OCI-LY3 (cell line): Measurements from ENCODE around the gene CD300LG.

Experiments
- H2AFZ ChIP-seq: fragments of 200-600, 300-600 bp; shearing (Covaris generic); 2 replicates; pipeline ENCODE4 v1.6.0; 2014; ENCODE audit warnings: antibody characterized with exemption, low read depth, low read length
- H3K27ac ChIP-seq: fragments of 200-600, 300-600 bp; sonication (generic); 2 replicates; pipeline ENCODE4 v1.5.1; 2014; ENCODE audit warnings: mild to moderate bottlenecking, low read length, moderate library complexity, mixed read lengths
- H3K27me3 ChIP-seq: fragments of 200-600, 300-600 bp; sonication (generic); 2 replicates; pipeline ENCODE4 v1.6.1; 2014; ENCODE audit warnings: low read depth, low read length, mixed read lengths
- H3K36me3 ChIP-seq: fragments of 200-600, 300-600 bp; sonication (generic); replicated peaks from 2 replicates; pipeline ENCODE3; 2014; ENCODE audit warnings: low read depth, low read length, mixed read lengths
- H3K4me1 ChIP-seq: fragments of 300-600, 200-600 bp; sonication (generic); 2 replicates; pipeline ENCODE4 v1.6.1; 2014; ENCODE audit warnings: low read length, mixed read lengths
- H3K4me2 ChIP-seq: fragments of 200-600, 300-600 bp; sonication (generic); 2 replicates; pipeline ENCODE4 v1.6.1; 2014; ENCODE audit warnings: low read length, mixed read lengths
- H3K4me3 ChIP-seq: fragments of 300-600, 200-600 bp; sonication (generic); 2 replicates; pipeline ENCODE4 v1.5.1; 2014; ENCODE audit warnings: antibody characterized with exemption, mild to moderate bottlenecking, low read length, moderate library complexity
- H3K79me2 ChIP-seq: fragments of 300-600, 200-600 bp; shearing (Covaris generic); 2 replicates; pipeline ENCODE4 v1.6.1; 2014; ENCODE audit warnings: mild to moderate bottlenecking, low read length, mixed read lengths
- H3K9ac ChIP-seq: fragments of 300-600, 200-600 bp; shearing (Covaris generic); 2 replicates; pipeline ENCODE4 v1.6.0; 2014; ENCODE audit warnings: mild to moderate bottlenecking, low read length, moderate library complexity
- H3K9me3 ChIP-seq: fragments of 200-600, 300-600 bp; shearing (Covaris generic); 2 replicates; pipeline ENCODE4 v1.6.1; 2014; ENCODE audit warnings: low read length, mixed read lengths; ENCODE audit not compliant: insufficient read depth
- H4K20me1 ChIP-seq: fragments of 200-600, 300-600 bp; sonication (generic); 2 replicates; pipeline ENCODE4 v1.6.1; 2016; ENCODE audit warnings: low read length, mixed read lengths; ENCODE audit not compliant: insufficient read depth
- CTCF ChIP-seq: fragments of 200-600, 300-600 bp; sonication (generic); IDR thresholded peaks from 2 replicates; pipeline ENCODE4 v1.5.1; 2014; ENCODE audit warnings: antibody characterized with exemption, low read length, low read depth
- EZH2phosphoT487 ChIP-seq: fragments of 200-600 bp; shearing (Covaris generic); IDR thresholded peaks from 2 replicates; pipeline ENCODE4 v1.6.1; 2018; ENCODE audit warnings: antibody characterized with exemption, mixed run types, low read depth

The CD300LG gene

GRCh38 chr17:43810226-43810715 is 36.7 kb upstream of the CD300LG start:
- H3K27me3 ChIP-seq = no peaks in the 10 kb centered on the region
- H3K4me1 ChIP-seq = no peaks in the 10 kb centered on the region
- no peak overlapping the region for H3K4me3 ChIP-seq
- H3K36me3 ChIP-seq = no peaks in the 10 kb centered on the region
- no peaks in the 10 kb centered on the region for H4K20me1 ChIP-seq
- no peaks in the 10 kb centered on the region for H3K9me3 ChIP-seq
- TF ChIP-seq CTCF (no peak), EZH2phosphoT487 (no peak)
- no peaks in the 10 kb centered on the region for H3K79me2 ChIP-seq
- no peak overlapping the region for H3K4me2 ChIP-seq
- no peak overlapping the region for H3K27ac ChIP-seq
- no peak overlapping the region for H3K9ac ChIP-seq
- no peak overlapping the region for H2AFZ ChIP-seq

GRCh38 chr17:43810823-43811222 is 36.2 kb upstream of the CD300LG start:
- H4K20me1 ChIP-seq = no peaks in the 10 kb centered on the region
- TF ChIP-seq CTCF (no peak), EZH2phosphoT487 (no peak)
- no peaks in the 10 kb centered on the region for H3K79me2 ChIP-seq
- no peak overlapping the region for H3K4me3 ChIP-seq
- H3K27me3 ChIP-seq = no peaks in the 10 kb centered on the region
- no peak overlapping the region for H3K27ac ChIP-seq
- no peaks in the 10 kb centered on the region for H3K9me3 ChIP-seq
- no peak overlapping the region for H2AFZ ChIP-seq
- no peaks in the 10 kb centered on the region for H3K4me1 ChIP-seq
- H3K36me3 ChIP-seq = no peaks in the 10 kb centered on the region
- H3K9ac ChIP-seq = no peak overlapping the region
- no peak overlapping the region for H3K4me2 ChIP-seq

- Histone ChIP-seq H3K27ac (no peak overlapping the region), H2AFZ (no peak overlapping the region), H4K20me1 (no peaks in the 10 kb centered on the region), H3K4me2 (no peak overlapping the region), H3K79me2 (no peaks in the 10 kb centered on the region), H3K4me3 (no peak overlapping the region), H3K4me1 (no peaks in the 10 kb centered on the region), H3K9ac (no peak overlapping the region), H3K9me3 (no peaks in the 10 kb centered on the region), H3K27me3 (no peaks in the 10 kb centered on the region), H3K36me3 (no peaks in the 10 kb centered on the region)
- no peak for TF ChIP-seq CTCF
- no peak for TF ChIP-seq EZH2phosphoT487
Measured at GRCh38 chr17:43812396-43813265, 34.3 kb upstream of the CD300LG start.

- Histone ChIP-seq H3K4me1 (no peaks in the 10 kb centered on the region), H3K4me3 (no peak overlapping the region), H3K4me2 (no peak overlapping the region), H3K27me3 (no peaks in the 10 kb centered on the region), H3K79me2 (no peaks in the 10 kb centered on the region), H3K36me3 (no peaks in the 10 kb centered on the region), H4K20me1 (no peaks in the 10 kb centered on the region), H3K9ac (no peak overlapping the region), H2AFZ (no peak overlapping the region), H3K9me3 (no peaks in the 10 kb centered on the region), H3K27ac (no peak overlapping the region)
- TF ChIP-seq CTCF (no peak), EZH2phosphoT487 (no peak)
Measured at GRCh38 chr17:43813386-43813785, 33.6 kb upstream of the CD300LG start.
